Activated naive CD4-positive, alpha-beta T cell treated with anti-CD3 and anti-CD28 coated beads, Interleukin-2, amount 10 ng/mL, durations not matched to agents 7 days and 5 days (primary cell): Measurements from ENCODE around the gene C5AR1.

Experiments
- CTCF ChIA-PET: fragments of 350-600 bp; sonication (Branson Sonifier 250); formaldehyde crosslinking; loops from one replicate; lab custom pipeline; 2021; ENCODE audit warnings: antibody characterized with exemption; lab: Charles Lee
- DNase-seq: peaks from one replicate; pipeline ENCODE4 v3.0.0-alpha.2; 2020
- H3K27ac Mint-ChIP-seq: one replicate; pipeline ENCODE4 v1.8.0; 2021; ENCODE audit warnings: mild to moderate bottlenecking, moderate library complexity, mixed read lengths
- H3K27me3 Mint-ChIP-seq: one replicate; pipeline ENCODE4 v1.8.0; 2021; ENCODE audit warnings: mild to moderate bottlenecking, mixed read lengths
- H3K36me3 Mint-ChIP-seq: one replicate; pipeline ENCODE4 v1.8.0; 2021; ENCODE audit warnings: mixed read lengths
- H3K4me1 Mint-ChIP-seq: one replicate; pipeline ENCODE4 v1.8.0; 2021; ENCODE audit warnings: mixed read lengths
- H3K4me3 Mint-ChIP-seq: one replicate; pipeline ENCODE4 v1.8.0; 2021; ENCODE audit warnings: mild to moderate bottlenecking, moderate library complexity, mixed read lengths
- H3K9me3 Mint-ChIP-seq: one replicate; pipeline ENCODE4 v1.8.0; 2021; ENCODE audit warnings: mixed read lengths

C5AR1 gene

DNA sequence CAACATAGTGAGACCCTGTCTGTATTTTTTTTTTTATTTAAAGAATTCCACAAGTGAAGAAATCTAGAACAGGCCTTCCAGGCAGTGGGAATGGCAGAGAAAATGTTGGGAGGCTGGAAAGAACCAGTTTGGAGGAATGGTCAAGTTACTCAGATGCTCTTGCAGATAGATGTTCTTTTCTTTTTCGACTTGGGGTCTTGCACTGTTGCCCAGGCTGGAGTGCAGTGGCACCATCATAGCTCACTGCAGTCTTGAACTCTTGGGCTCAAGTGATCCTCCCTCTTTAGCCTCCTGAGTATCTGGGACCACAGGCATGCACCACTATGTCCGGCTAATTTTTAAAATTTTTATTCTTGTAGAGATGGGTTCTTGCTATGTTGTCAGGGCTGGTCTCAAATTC lies 662 bp downstream of the C5AR1 start:
- Mint-ChIP-seq H3K27me3 (peaks cover 63% of the 10 kb centered on the region), H3K27ac (no peak overlapping the region), H3K4me3 (no peak overlapping the region), H3K9me3 (no peaks in the 10 kb centered on the region), H3K36me3 (no peaks in the 10 kb centered on the region), H3K4me1 (peaks cover 2% of the 10 kb centered on the region)
- DNase-seq, result no peak
- CTCF ChIA-PET, result no interaction called here

DNA sequence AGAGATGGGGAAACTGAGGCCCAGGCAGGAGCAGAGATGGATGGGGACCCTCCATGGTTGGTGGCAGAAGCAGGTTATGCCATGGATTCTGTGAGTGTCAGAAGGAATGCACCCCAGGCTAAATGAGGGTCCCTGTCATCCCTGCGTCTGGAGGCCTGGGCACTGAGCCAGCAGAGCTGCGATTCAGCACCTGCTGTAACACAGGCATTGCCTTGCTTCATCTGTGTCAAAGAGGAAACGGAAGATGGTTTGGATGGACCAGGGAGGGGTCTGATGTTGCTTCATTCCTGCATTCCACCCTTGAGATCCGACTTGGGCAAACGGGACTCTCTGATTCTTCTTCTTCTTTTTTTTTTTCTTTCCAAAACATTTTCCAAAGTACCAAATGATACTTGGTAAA lies 1.2 kb downstream of the C5AR1 start:
- CTCF ChIA-PET, result no interaction called here
- no peaks in the 10 kb centered on the region for H3K9me3 Mint-ChIP-seq
- no peak overlapping the region for H3K27ac Mint-ChIP-seq
- H3K4me3 Mint-ChIP-seq, result no peak overlapping the region
- H3K4me1 Mint-ChIP-seq, result no peaks in the 10 kb centered on the region
- no peak for DNase-seq
- H3K36me3 Mint-ChIP-seq, result no peaks in the 10 kb centered on the region
- peaks cover 63% of the 10 kb centered on the region for H3K27me3 Mint-ChIP-seq

DNA sequence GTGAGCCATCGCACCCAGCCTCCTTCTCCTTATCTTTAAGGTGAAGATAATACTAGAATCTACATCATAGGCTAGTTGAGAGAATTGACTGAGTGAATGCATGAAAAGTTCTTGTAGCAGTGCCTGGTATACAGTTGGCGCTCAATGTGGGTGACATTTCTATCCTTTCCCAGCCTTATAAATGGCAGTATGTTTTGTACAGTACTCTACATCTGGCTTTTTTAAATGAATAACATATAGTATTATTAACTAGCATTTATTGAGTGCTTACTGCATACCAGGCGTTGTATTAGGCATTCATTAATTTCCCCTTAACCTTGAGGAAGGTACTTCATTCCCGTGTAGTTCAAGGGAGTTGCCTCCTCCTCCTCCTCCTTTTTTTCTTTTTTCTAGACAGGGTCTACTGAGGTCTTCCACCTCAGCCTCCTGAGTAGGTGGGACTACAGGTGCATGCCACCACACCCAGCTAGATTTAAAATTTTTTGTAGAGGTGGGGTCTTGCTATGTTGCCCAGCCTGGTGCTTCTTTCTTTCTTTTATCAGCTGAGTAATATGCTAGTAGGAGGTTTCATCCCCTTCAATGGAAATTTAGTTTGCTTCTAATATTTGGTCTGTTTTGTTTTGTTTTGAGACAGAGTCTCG lies 2.8 kb downstream of the C5AR1 start:
- Mint-ChIP-seq H3K27me3 (peaks cover 57% of the 10 kb centered on the region), H3K4me3 (no peak overlapping the region), H3K9me3 (no peaks in the 10 kb centered on the region), H3K27ac (no peak overlapping the region), H3K36me3 (no peaks in the 10 kb centered on the region), H3K4me1 (no peaks in the 10 kb centered on the region)
- CTCF ChIA-PET, result no interaction called here
- no peak for DNase-seq

GRCh38 chr19:47313754-47314295 lies 4.2 kb downstream of the C5AR1 start:
- H3K4me3 Mint-ChIP-seq, result no peak overlapping the region
- CTCF ChIA-PET, result interaction anchor here (0.7 kb wide), 1 partner anchor 77 kb away, joined by 3 read pairs; no protein-coding TSS in a partner anchor
- H3K27me3 Mint-ChIP-seq, result peaks cover 57% of the 10 kb centered on the region
- DNase-seq, result no peak
- H3K27ac Mint-ChIP-seq, result no peak overlapping the region
- H3K4me1 Mint-ChIP-seq, result no peaks in the 10 kb centered on the region
- no peaks in the 10 kb centered on the region for H3K9me3 Mint-ChIP-seq
- no peaks in the 10 kb centered on the region for H3K36me3 Mint-ChIP-seq

GRCh38 chr19:47315125-47315821 lies 5.6 kb downstream of the C5AR1 start:
- Mint-ChIP-seq H3K27ac (no peak overlapping the region), H3K27me3 (peaks cover 43% of the 10 kb centered on the region), H3K36me3 (no peaks in the 10 kb centered on the region), H3K9me3 (no peaks in the 10 kb centered on the region), H3K4me1 (no peaks in the 10 kb centered on the region), H3K4me3 (no peak overlapping the region)
- DNase-seq, result no peak
- CTCF ChIA-PET, result no interaction called here

- no peak overlapping the region for H3K27ac Mint-ChIP-seq
- DNase-seq, result no peak
- no peaks in the 10 kb centered on the region for H3K36me3 Mint-ChIP-seq
- no peak overlapping the region for H3K4me3 Mint-ChIP-seq
- CTCF ChIA-PET, result interaction anchor here (1.6 kb wide), 1 partner anchor 74 kb away, joined by 3 read pairs; no protein-coding TSS in a partner anchor
- peaks cover 43% of the 10 kb centered on the region for H3K27me3 Mint-ChIP-seq
- no peaks in the 10 kb centered on the region for H3K9me3 Mint-ChIP-seq
- H3K4me1 Mint-ChIP-seq, result no peaks in the 10 kb centered on the region
These were observed 6.9 kb downstream of the C5AR1 start for GRCh38 chr19:47316513-47316912.

GRCh38 chr19:47319923-47320871 lies 10.5 kb downstream of the C5AR1 start:
- no peak for DNase-seq
- H3K4me3 Mint-ChIP-seq, result no peak overlapping the region
- H3K9me3 Mint-ChIP-seq, result no peaks in the 10 kb centered on the region
- H3K4me1 Mint-ChIP-seq, result no peaks in the 10 kb centered on the region
- no peaks in the 10 kb centered on the region for H3K36me3 Mint-ChIP-seq
- H3K27me3 Mint-ChIP-seq, result peaks cover 55% of the 10 kb centered on the region
- no peak overlapping the region for H3K27ac Mint-ChIP-seq
- CTCF ChIA-PET, result no interaction called here

- Mint-ChIP-seq H3K9me3 (no peaks in the 10 kb centered on the region), H3K27ac (no peak overlapping the region), H3K36me3 (no peaks in the 10 kb centered on the region), H3K27me3 (peaks cover 49% of the 10 kb centered on the region), H3K4me1 (no peaks in the 10 kb centered on the region), H3K4me3 (no peak overlapping the region)
- DNase-seq, result no peak
- CTCF ChIA-PET, result interaction anchor here (1.0 kb wide), 1 partner anchor 27 kb away, joined by 4 read pairs; the partner anchor contains the start of gene DHX34
These were observed 12.0 kb downstream of the C5AR1 start for GRCh38 chr19:47321630-47322029.

DNA sequence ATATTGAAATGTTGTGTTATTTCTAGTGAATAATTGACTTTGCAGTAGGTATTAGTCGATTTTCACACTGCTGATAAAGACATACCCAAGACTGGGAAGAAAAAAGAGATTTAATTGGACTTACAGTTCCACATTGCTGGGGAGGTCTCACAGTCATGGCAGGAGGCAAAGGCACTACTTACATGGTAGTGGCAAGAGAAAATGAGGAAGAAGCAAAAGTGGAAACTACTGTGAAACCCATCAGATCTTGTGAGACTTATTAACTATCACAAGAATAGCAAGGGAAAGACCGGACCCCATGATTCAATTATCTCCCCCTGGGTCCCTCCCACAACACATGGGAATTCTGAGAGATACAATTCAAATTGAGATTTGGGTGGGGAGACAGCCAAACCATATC lies 12.4 kb downstream of the C5AR1 start:
- CTCF ChIA-PET, result interaction anchor here (1.0 to 1.9 kb wide), 2 partner anchors 13 to 27 kb away, joined by 4 read pairs; partner anchors contain the start of genes C5AR1 and DHX34
- no peaks in the 10 kb centered on the region for H3K36me3 Mint-ChIP-seq
- H3K27ac Mint-ChIP-seq, result no peak overlapping the region

GRCh38 chr19:47323409-47323808 lies 13.7 kb downstream of the C5AR1 start:
- CTCF ChIA-PET, result interaction anchor here (1.9 kb wide), 1 partner anchor 14 kb away, joined by 4 read pairs; the partner anchor contains the start of gene C5AR1
- H3K4me1 Mint-ChIP-seq, result no peaks in the 10 kb centered on the region
- H3K36me3 Mint-ChIP-seq, result no peaks in the 10 kb centered on the region
- no peak for DNase-seq
- H3K27ac Mint-ChIP-seq, result no peak overlapping the region
- no peaks in the 10 kb centered on the region for H3K9me3 Mint-ChIP-seq
- H3K27me3 Mint-ChIP-seq, result peaks cover 48% of the 10 kb centered on the region
- H3K4me3 Mint-ChIP-seq, result no peak overlapping the region

More for the DNA sequence above, 12.4 kb downstream of the C5AR1 start:
- DNase-seq, result no peak
- Mint-ChIP-seq H3K9me3 (no peaks in the 10 kb centered on the region), H3K4me3 (no peak overlapping the region), H3K4me1 (no peaks in the 10 kb centered on the region), H3K27me3 (peaks cover 48% of the 10 kb centered on the region)

DNA sequence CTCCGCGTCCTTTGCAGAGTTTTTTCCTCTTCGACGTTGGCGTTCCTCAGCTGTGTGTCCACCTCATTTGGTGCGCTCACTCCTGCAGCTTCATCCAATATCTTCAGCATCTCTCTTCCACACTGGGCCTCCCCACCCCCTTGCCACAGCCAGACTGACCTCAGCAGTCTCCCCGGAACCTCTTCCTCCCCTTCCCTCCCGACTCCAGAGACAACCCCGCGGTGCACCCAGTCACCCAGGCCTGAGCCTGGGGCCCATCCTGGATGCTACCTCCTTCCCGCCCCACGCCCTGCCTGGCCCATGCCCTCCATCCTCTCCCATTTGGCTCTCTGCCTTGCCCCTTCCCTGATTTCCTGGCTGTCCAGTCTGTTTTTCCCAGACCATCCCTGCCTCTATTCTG lies 14.2 kb downstream of the C5AR1 start:
- Mint-ChIP-seq H3K9me3 (no peaks in the 10 kb centered on the region), H3K4me1 (no peaks in the 10 kb centered on the region), H3K27me3 (peaks cover 48% of the 10 kb centered on the region), H3K36me3 (no peaks in the 10 kb centered on the region), H3K4me3 (no peak overlapping the region), H3K27ac (no peak overlapping the region)
- CTCF ChIA-PET, result interaction anchor here (1.9 kb wide), 1 partner anchor 15 kb away, joined by 4 read pairs; the partner anchor contains the start of gene C5AR1
- no peak for DNase-seq

DNA sequence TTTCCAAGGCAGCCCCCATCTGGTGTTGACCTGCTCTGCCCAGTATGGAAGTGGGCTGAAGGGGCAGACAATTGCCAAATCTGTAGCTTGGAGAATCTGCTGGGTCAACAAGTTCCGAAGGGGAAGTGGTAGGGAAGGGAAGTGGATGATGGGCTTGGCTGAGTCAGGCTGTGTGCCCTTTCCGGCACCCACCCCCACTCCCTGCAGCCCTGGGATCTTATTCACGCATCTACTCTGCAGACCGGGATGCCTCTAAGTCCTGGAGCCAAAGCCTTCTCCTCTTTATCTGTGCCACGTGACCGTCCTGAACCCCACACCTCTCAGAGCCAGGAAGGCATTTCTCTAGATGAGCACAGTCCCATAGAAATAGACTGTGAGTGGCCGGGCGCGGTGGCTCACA lies 14.8 kb downstream of the C5AR1 start:
- DNase-seq, result no peak
- CTCF ChIA-PET, result no interaction called here
- Mint-ChIP-seq H3K4me3 (no peak overlapping the region), H3K27ac (no peak overlapping the region), H3K36me3 (no peaks in the 10 kb centered on the region), H3K4me1 (no peaks in the 10 kb centered on the region), H3K27me3 (peaks cover 49% of the 10 kb centered on the region), H3K9me3 (no peaks in the 10 kb centered on the region)

- H3K27me3 Mint-ChIP-seq, result peaks cover 37% of the 10 kb centered on the region
- H3K4me1 Mint-ChIP-seq, result peaks cover 8% of the 10 kb centered on the region
- no peaks in the 10 kb centered on the region for H3K36me3 Mint-ChIP-seq
- no peak for DNase-seq
- no peak overlapping the region for H3K4me3 Mint-ChIP-seq
- CTCF ChIA-PET, result interaction anchor here (1.3 kb wide), 1 partner anchor 18 kb away, joined by 5 read pairs; the partner anchor contains the start of gene DHX34
- no peaks in the 10 kb centered on the region for H3K9me3 Mint-ChIP-seq
- peak overlapping the region; percentile 33 for H3K27ac Mint-ChIP-seq
These were observed 20.8 kb downstream of the C5AR1 start for GRCh38 chr19:47330466-47330869.
